Nephron progenitor cell (in vitro differentiated cells): ENCODE measurements around the gene PAK4.
A peak's percentile ranks its signal among the peaks of the same experiment; 100 is the strongest.

Experiments used
- DNase-seq: peaks from one replicate; pipeline ENCODE4 v3.0.0; 2021
- H3K27ac Mint-ChIP-seq: 2 replicates; pipeline ENCODE4 v1.8.0; 2021; ENCODE audit warnings: mild to moderate bottlenecking, moderate library complexity, mixed read lengths
- H3K27me3 Mint-ChIP-seq: 2 replicates; pipeline ENCODE4 v1.8.0; 2021; ENCODE audit warnings: mild to moderate bottlenecking, low read depth, mixed read lengths; ENCODE audit not compliant: poor library complexity
- H3K36me3 Mint-ChIP-seq: 2 replicates; pipeline ENCODE4 v1.8.0; 2021; ENCODE audit warnings: low read depth, mixed read lengths
- H3K4me1 Mint-ChIP-seq: 2 replicates; pipeline ENCODE4 v1.8.0; 2021; ENCODE audit warnings: mixed read lengths
- H3K4me3 Mint-ChIP-seq: 2 replicates; pipeline ENCODE4 v1.8.0; 2021; ENCODE audit warnings: mild to moderate bottlenecking, moderate library complexity, mixed read lengths
- H3K9me3 Mint-ChIP-seq: 2 replicates; pipeline ENCODE4 v1.8.0; 2021; ENCODE audit warnings: mild to moderate bottlenecking, moderate library complexity, mixed read lengths
- CTCF ChIP-seq: fragments of 200-600 bp; sonication (generic); IDR thresholded peaks from 2 replicates; pipeline ENCODE4 v1.5.0; 2021; ENCODE audit warnings: antibody characterized with exemption

Gene PAK4

GRCh38 chr19:39196860-39197562 is 71.4 kb downstream of the PAK4 start, which contains the start of gene NCCRP1:
Gene NCCRP1 (plus strand): TSS chr19:39196964. CDS start chr19:39196983, 19 bp downstream.
- Mint-ChIP-seq H3K4me3 (peak within 1 kb of the TSS; percentile 82), H3K27me3 (peaks cover 74% of the 10 kb centered on the region), H3K9me3 (no peaks in the 10 kb centered on the region), H3K36me3 (no peaks in the 10 kb centered on the region), H3K27ac (no peak within 1 kb of the TSS), H3K4me1 (peaks cover 72% of the 10 kb centered on the region)
- peak; percentile 69 for DNase-seq
- no peak for TF ChIP-seq CTCF

- H3K36me3 Mint-ChIP-seq, result no peaks in the 10 kb centered on the region
- H3K9me3 Mint-ChIP-seq, result no peaks in the 10 kb centered on the region
- peak overlapping the region; percentile 82 for H3K4me3 Mint-ChIP-seq
- peaks cover 70% of the 10 kb centered on the region for H3K4me1 Mint-ChIP-seq
- TF ChIP-seq CTCF, result no peak
- peaks cover 79% of the 10 kb centered on the region for H3K27me3 Mint-ChIP-seq
- no peak overlapping the region for H3K27ac Mint-ChIP-seq
- DNase-seq, result no peak
Observed at GRCh38 chr19:39197808-39198207, 72.2 kb downstream of the PAK4 start.

- DNase-seq, result peak; percentile 77
- TF ChIP-seq CTCF, result no peak
- peaks cover 73% of the 10 kb centered on the region for H3K27me3 Mint-ChIP-seq
- peaks cover 61% of the 10 kb centered on the region for H3K4me1 Mint-ChIP-seq
- peak overlapping the region; percentile 60 for H3K4me3 Mint-ChIP-seq
- H3K36me3 Mint-ChIP-seq, result no peaks in the 10 kb centered on the region
- H3K27ac Mint-ChIP-seq, result no peak overlapping the region
- H3K9me3 Mint-ChIP-seq, result no peaks in the 10 kb centered on the region
Observed at GRCh38 chr19:39199025-39199424, 73.4 kb downstream of the PAK4 start.

GRCh38 chr19:39200066-39200802 is 74.6 kb downstream of the PAK4 start:
- H3K27me3 Mint-ChIP-seq, result peaks cover 62% of the 10 kb centered on the region
- no peaks in the 10 kb centered on the region for H3K36me3 Mint-ChIP-seq
- no peak overlapping the region for H3K4me3 Mint-ChIP-seq
- no peak for TF ChIP-seq CTCF
- H3K9me3 Mint-ChIP-seq, result no peaks in the 10 kb centered on the region
- peaks cover 53% of the 10 kb centered on the region for H3K4me1 Mint-ChIP-seq
- no peak overlapping the region for H3K27ac Mint-ChIP-seq
- no peak for DNase-seq

- no peak for TF ChIP-seq CTCF
- no peak overlapping the region for H3K4me3 Mint-ChIP-seq
- peaks cover 58% of the 10 kb centered on the region for H3K27me3 Mint-ChIP-seq
- no peaks in the 10 kb centered on the region for H3K36me3 Mint-ChIP-seq
- H3K27ac Mint-ChIP-seq, result peak overlapping the region; percentile 43
- no peaks in the 10 kb centered on the region for H3K9me3 Mint-ChIP-seq
- no peak for DNase-seq
- H3K4me1 Mint-ChIP-seq, result peaks cover 49% of the 10 kb centered on the region
Observed at GRCh38 chr19:39200803-39201115, 75.2 kb downstream of the PAK4 start.

GRCh38 chr19:39202998-39203355 is 77.4 kb downstream of the PAK4 start:
- TF ChIP-seq CTCF, result no peak
- no peaks in the 10 kb centered on the region for H3K9me3 Mint-ChIP-seq

More at GRCh38 chr19:39202998-39203355, 77.4 kb downstream of the PAK4 start:
- peaks cover 45% of the 10 kb centered on the region for H3K27me3 Mint-ChIP-seq
- no peak for DNase-seq
- peaks cover 32% of the 10 kb centered on the region for H3K4me1 Mint-ChIP-seq
- H3K4me3 Mint-ChIP-seq, result no peak overlapping the region
- no peak overlapping the region for H3K27ac Mint-ChIP-seq
- no peaks in the 10 kb centered on the region for H3K36me3 Mint-ChIP-seq
